ENCODE measurements around the gene LTC4S.
A peak's percentile ranks its signal among the peaks of the same experiment; 100 is the strongest.

The LTC4S gene

DNA sequence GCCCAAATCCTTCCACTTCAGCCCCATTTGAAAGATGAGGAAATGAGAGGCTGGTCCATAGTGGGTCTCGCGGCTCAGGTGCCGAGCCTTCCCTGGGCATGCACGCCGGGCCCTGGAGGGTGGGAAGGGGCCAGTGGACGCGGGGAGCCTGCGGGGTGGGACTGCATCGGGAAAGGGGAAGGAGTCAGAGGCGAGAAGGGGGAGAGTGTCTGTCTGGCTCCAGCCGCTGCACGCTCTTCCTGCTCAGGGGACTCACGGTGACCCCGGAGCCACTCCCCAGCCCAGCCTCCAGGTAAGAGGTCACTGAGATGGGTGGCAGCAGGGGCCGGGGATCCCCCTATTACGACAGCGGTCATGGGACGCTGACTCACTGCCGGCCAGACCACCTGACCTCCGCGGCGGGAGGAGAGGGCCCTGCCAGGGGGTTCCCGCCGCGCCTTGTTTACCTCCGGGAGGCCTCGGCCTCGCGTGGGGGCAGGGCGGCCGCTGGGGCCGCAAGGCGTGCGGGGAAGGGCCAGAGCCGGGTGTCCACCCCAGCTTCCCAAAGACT is 25.0 kb downstream of the LTC4S start:
- H3K27me3 ChIP-seq (ENCODE audit: insufficient read depth, low read depth, severe bottlenecking), result no peaks in the 10 kb centered on the region
- TF ChIP-seq, protein P1, sequence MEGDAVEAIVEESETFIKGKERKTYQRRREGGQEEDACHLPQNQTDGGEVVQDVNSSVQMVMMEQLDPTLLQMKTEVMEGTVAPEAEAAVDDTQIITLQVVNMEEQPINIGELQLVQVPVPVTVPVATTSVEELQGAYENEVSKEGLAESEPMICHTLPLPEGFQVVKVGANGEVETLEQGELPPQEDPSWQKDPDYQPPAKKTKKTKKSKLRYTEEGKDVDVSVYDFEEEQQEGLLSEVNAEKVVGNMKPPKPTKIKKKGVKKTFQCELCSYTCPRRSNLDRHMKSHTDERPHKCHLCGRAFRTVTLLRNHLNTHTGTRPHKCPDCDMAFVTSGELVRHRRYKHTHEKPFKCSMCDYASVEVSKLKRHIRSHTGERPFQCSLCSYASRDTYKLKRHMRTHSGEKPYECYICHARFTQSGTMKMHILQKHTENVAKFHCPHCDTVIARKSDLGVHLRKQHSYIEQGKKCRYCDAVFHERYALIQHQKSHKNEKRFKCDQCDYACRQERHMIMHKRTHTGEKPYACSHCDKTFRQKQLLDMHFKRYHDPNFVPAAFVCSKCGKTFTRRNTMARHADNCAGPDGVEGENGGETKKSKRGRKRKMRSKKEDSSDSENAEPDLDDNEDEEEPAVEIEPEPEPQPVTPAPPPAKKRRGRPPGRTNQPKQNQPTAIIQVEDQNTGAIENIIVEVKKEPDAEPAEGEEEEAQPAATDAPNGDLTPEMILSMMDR (IDR thresholded peaks at IDR 0.05; ENCODE audit: low read depth, low read length), result no peak
- H3K9me3 ChIP-seq (ENCODE audit: severe bottlenecking), result no peaks in the 10 kb centered on the region
- no peaks in the 10 kb centered on the region; the same call in 1 of the 2 replicates for H3K36me3 ChIP-seq
- H3K4me3 ChIP-seq (ENCODE audit: low read depth, low read length), result peak overlapping the region; percentile 43
- DNase-seq, result peak; percentile 77
- peak overlapping the region; percentile 87 for H3K27ac ChIP-seq

DNA sequence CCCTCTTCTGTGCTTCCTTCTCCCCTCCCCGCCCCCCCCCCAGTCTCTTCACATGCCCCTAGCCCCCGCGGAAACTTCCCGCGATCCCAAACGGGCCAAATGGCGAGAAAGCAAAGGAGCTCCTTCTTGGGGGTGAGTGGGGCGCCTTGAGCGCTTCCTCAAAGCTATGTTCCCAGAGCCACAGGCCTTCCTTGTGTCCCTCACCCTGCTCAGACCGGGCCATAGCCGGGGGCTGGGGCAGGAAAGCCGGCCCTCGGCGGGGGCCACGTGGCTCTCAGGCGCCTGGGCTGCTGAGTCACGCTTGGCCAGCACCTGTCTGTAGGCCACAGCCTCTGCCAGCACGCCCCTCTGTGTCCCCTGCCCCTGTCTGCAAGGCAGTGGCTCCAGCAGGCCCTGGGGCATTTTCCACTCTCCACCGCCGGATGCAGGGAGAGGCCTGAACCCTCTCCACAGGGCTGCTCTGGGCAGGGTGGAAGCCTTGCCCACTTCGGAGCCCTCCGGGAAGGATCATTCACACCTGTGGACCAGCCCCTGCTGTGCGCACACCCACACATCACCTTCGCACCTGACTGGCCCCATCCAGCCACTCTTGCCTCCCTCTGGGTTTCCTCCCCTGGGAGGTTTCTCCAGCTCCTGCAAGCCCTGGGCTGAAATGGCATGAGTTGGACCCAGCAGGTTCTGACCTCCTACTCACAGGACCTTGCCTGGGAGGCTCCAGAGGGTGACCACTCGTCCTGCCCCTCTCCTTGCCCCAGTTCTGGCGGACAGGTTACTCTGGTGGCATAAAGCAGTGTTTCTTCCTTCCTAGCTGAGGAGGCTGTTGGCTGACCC is 25.7 kb downstream of the LTC4S start:
- DNase-seq, result peak; percentile 47
- peak overlapping the region; percentile 43 for H3K4me3 ChIP-seq (ENCODE audit: low read depth, low read length)
- H3K27ac ChIP-seq, result peak overlapping the region; percentile 87
- no peaks in the 10 kb centered on the region; the same call in 1 of the 2 replicates for H3K36me3 ChIP-seq
- no peaks in the 10 kb centered on the region for H3K9me3 ChIP-seq (ENCODE audit: severe bottlenecking)
- H3K27me3 ChIP-seq (ENCODE audit: insufficient read depth, low read depth, severe bottlenecking), result no peaks in the 10 kb centered on the region
- TF ChIP-seq, protein P1 (IDR thresholded peaks at IDR 0.05; ENCODE audit: low read depth, low read length), result no peak

DNA sequence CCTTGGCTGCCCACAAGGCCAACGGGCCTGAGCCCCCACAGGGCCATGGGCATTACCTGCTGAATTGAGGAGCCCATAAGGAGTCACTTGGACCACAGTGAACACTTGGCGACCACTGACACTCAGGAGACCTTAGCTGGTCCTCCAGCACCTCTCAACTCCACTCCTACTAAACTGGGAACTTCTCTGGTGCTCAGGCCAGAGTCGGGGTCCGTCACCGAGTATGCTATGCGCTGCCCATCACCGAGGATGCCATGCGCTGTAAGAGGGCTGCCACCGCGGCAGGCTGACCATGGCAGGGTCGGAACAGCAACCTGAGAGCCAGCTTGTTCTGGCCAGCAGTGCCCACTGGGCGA is 26.3 kb downstream of the LTC4S start:
- no peak for DNase-seq

DNA sequence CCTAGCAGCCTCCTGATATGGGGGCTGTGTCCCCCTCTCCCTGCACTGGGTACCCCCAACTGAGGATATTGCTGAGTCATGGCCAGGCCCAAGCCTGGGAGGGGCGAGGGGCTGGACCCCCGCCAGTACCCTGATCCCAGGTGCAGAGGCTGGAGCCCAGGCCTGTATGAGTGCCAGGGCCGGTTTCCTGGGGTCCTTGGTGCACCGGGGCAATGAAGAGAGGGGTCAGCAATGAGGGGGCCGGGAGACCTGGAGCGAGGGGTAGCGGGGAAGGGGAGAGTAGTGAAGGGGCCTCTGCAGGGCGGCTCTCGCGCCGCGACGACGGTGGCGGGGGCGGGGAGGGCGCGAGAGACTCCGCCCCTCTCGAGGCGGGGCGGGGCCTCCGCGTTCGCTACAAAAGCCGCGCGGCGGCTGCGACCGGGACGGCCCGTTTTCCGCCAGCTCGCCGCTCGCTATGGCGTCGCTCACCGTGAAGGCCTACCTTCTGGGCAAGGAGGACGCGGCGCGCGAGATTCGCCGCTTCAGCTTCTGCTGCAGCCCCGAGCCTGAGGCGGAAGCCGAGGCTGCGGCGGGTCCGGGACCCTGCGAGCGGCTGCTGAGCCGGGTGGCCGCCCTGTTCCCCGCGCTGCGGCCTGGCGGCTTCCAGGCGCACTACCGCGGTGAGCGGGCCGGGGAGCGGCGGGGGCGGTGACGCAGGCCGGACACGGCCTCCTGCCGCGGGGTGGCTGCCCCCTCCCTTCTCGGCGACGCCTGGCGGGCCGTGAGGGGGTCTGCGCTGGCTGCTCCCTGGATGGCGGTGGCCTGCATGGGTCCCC is 26.9 kb downstream of the LTC4S start, which contains the start of gene SQSTM1:
Gene SQSTM1 (plus strand): TSS at position 423 of the 815 bp plus-strand sequence. CDS start 32 bp downstream, at position 455.
- DNase-seq, result peak; percentile 56
- peak within 1 kb of the TSS; percentile 87 for H3K27ac ChIP-seq

More for the DNA sequence above, 26.3 kb downstream of the LTC4S start:
- Histone ChIP-seq H3K4me3 (ENCODE audit: low read depth, low read length) (peak overlapping the region; percentile 67), H3K27me3 (ENCODE audit: insufficient read depth, low read depth, severe bottlenecking) (no peaks in the 10 kb centered on the region), H3K27ac (peak overlapping the region; percentile 87), H3K9me3 (ENCODE audit: severe bottlenecking) (no peaks in the 10 kb centered on the region), H3K36me3 (no peaks in the 10 kb centered on the region; the same call in 1 of the 2 replicates)
- TF ChIP-seq, protein P1 (IDR thresholded peaks at IDR 0.05; ENCODE audit: low read depth, low read length), result no peak

More for the DNA sequence above, 26.9 kb downstream of the LTC4S start, which contains the start of gene SQSTM1:
- H3K27me3 ChIP-seq (ENCODE audit: insufficient read depth, low read depth, severe bottlenecking), result no peaks in the 10 kb centered on the region
- H3K36me3 ChIP-seq, result no peaks in the 10 kb centered on the region; the same call in 1 of the 2 replicates
- TF ChIP-seq, protein P1 (IDR thresholded peaks at IDR 0.05; ENCODE audit: low read depth, low read length), result no peak
- peak within 1 kb of the TSS; percentile 67 for H3K4me3 ChIP-seq (ENCODE audit: low read depth, low read length)
- no peaks in the 10 kb centered on the region for H3K9me3 ChIP-seq (ENCODE audit: severe bottlenecking)

Data from WERI-Rb-1 (cell line).